OCI-LY3 (cell line): ENCODE results near the gene MGAT4A.

Experiments
- H2AFZ ChIP-seq: fragments of 200-600, 300-600 bp; shearing (Covaris generic); 2 replicates; pipeline ENCODE4 v1.6.0; 2014; ENCODE audit warnings: antibody characterized with exemption, low read depth, low read length
- H3K27ac ChIP-seq: fragments of 200-600, 300-600 bp; sonication (generic); 2 replicates; pipeline ENCODE4 v1.5.1; 2014; ENCODE audit warnings: mild to moderate bottlenecking, low read length, moderate library complexity, mixed read lengths
- H3K27me3 ChIP-seq: fragments of 200-600, 300-600 bp; sonication (generic); 2 replicates; pipeline ENCODE4 v1.6.1; 2014; ENCODE audit warnings: low read depth, low read length, mixed read lengths
- H3K36me3 ChIP-seq: fragments of 200-600, 300-600 bp; sonication (generic); replicated peaks from 2 replicates; pipeline ENCODE3; 2014; ENCODE audit warnings: low read depth, low read length, mixed read lengths
- H3K4me1 ChIP-seq: fragments of 300-600, 200-600 bp; sonication (generic); 2 replicates; pipeline ENCODE4 v1.6.1; 2014; ENCODE audit warnings: low read length, mixed read lengths
- H3K4me2 ChIP-seq: fragments of 200-600, 300-600 bp; sonication (generic); 2 replicates; pipeline ENCODE4 v1.6.1; 2014; ENCODE audit warnings: low read length, mixed read lengths
- H3K4me3 ChIP-seq: fragments of 300-600, 200-600 bp; sonication (generic); 2 replicates; pipeline ENCODE4 v1.5.1; 2014; ENCODE audit warnings: antibody characterized with exemption, mild to moderate bottlenecking, low read length, moderate library complexity
- H3K79me2 ChIP-seq: fragments of 300-600, 200-600 bp; shearing (Covaris generic); 2 replicates; pipeline ENCODE4 v1.6.1; 2014; ENCODE audit warnings: mild to moderate bottlenecking, low read length, mixed read lengths
- H3K9ac ChIP-seq: fragments of 300-600, 200-600 bp; shearing (Covaris generic); 2 replicates; pipeline ENCODE4 v1.6.0; 2014; ENCODE audit warnings: mild to moderate bottlenecking, low read length, moderate library complexity
- H3K9me3 ChIP-seq: fragments of 200-600, 300-600 bp; shearing (Covaris generic); 2 replicates; pipeline ENCODE4 v1.6.1; 2014; ENCODE audit warnings: low read length, mixed read lengths; ENCODE audit not compliant: insufficient read depth
- H4K20me1 ChIP-seq: fragments of 200-600, 300-600 bp; sonication (generic); 2 replicates; pipeline ENCODE4 v1.6.1; 2016; ENCODE audit warnings: low read length, mixed read lengths; ENCODE audit not compliant: insufficient read depth
- CTCF ChIP-seq: fragments of 200-600, 300-600 bp; sonication (generic); IDR thresholded peaks from 2 replicates; pipeline ENCODE4 v1.5.1; 2014; ENCODE audit warnings: antibody characterized with exemption, low read length, low read depth
- EZH2phosphoT487 ChIP-seq: fragments of 200-600 bp; shearing (Covaris generic); IDR thresholded peaks from 2 replicates; pipeline ENCODE4 v1.6.1; 2018; ENCODE audit warnings: antibody characterized with exemption, mixed run types, low read depth

MGAT4A gene

GRCh38 chr2:98569197-98569793, 161.6 kb downstream of the MGAT4A start:
- no peak overlapping the region for H2AFZ ChIP-seq
- no peak overlapping the region for H3K9ac ChIP-seq
- no peaks in the 10 kb centered on the region for H4K20me1 ChIP-seq
- H3K27ac ChIP-seq, result no peak overlapping the region
- H3K9me3 ChIP-seq, result no peaks in the 10 kb centered on the region
- H3K4me2 ChIP-seq, result no peak overlapping the region
- no peaks in the 10 kb centered on the region for H3K79me2 ChIP-seq
- no peaks in the 10 kb centered on the region for H3K27me3 ChIP-seq
- H3K36me3 ChIP-seq, result peaks cover 8% of the 10 kb centered on the region
- TF ChIP-seq EZH2phosphoT487, result no peak
- TF ChIP-seq CTCF, result peak; percentile 96
- no peaks in the 10 kb centered on the region for H3K4me1 ChIP-seq
- H3K4me3 ChIP-seq, result no peak overlapping the region
